Activated T-cell treated with anti-CD3 and anti-CD28 coated beads for 48 hours (primary cell): Measurements from ENCODE around the gene NACC2.
A peak's percentile ranks its signal among the peaks of the same experiment; 100 is the strongest.

Experiments used
- DNase-seq: peaks from one replicate; pipeline ENCODE4 v3.0.0-alpha.2; 2020; ENCODE audit warnings: low read depth

NACC2 gene, protein sequence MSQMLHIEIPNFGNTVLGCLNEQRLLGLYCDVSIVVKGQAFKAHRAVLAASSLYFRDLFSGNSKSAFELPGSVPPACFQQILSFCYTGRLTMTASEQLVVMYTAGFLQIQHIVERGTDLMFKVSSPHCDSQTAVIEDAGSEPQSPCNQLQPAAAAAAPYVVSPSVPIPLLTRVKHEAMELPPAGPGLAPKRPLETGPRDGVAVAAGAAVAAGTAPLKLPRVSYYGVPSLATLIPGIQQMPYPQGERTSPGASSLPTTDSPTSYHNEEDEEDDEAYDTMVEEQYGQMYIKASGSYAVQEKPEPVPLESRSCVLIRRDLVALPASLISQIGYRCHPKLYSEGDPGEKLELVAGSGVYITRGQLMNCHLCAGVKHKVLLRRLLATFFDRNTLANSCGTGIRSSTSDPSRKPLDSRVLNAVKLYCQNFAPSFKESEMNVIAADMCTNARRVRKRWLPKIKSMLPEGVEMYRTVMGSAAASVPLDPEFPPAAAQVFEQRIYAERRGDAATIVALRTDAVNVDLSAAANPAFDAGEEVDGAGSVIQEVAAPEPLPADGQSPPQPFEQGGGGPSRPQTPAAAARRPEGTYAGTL

GRCh38 chr9:136095070-136096058 lies at the start of gene NACC2:
Gene NACC2 (minus strand): TSS chr9:136095289. CDS start chr9:136050521, 44,768 bp downstream.
- no peak for DNase-seq

- no peak for DNase-seq
Observed at GRCh38 chr9:136144450-136144849, 49.4 kb upstream of the NACC2 start.

GRCh38 chr9:136143215-136144001 lies 48.3 kb upstream of the NACC2 start:
- no peak for DNase-seq

DNA sequence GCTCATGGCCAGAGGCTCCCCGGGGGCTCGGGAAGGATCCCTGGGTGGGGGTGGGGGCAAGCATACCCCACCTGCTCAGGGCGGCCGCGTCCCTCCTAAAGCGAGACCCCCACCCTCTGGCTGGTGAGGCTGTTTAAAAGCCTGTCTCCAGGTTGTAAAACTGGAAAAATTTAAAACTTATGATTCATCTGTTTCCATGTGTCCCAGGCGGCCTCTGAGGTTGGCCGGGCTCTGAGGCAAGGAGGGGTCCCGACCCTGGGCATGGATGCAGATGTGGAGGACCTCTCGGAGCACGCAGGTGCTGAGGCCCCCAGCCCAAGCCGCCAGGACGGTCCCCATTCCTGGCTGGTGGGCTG lies 47.7 kb upstream of the NACC2 start:
- DNase-seq = no peak

DNA sequence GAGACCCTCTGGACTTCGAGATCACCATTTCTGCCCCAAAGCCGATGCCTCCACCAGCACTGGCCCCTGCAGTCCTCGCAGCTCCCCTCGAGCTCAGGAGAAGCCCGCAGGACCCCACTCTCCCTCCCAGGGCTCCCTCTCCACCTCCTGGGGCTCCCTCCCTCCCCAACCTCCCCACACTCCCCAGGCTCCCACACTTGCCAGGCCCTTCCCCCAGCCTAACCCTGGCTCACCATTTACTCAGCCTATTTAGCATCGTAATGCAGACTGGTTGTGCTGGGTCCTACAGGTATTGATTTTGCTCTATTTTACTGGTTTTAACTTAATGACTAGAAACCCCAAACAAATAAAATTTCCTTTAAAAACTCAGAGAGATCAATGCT lies 47.3 kb upstream of the NACC2 start:
- no peak for DNase-seq

- DNase-seq = no peak
Observed at GRCh38 chr9:136141682-136142413, 46.8 kb upstream of the NACC2 start.

- no peak for DNase-seq
Observed at GRCh38 chr9:136140966-136141365, 45.9 kb upstream of the NACC2 start.

DNA sequence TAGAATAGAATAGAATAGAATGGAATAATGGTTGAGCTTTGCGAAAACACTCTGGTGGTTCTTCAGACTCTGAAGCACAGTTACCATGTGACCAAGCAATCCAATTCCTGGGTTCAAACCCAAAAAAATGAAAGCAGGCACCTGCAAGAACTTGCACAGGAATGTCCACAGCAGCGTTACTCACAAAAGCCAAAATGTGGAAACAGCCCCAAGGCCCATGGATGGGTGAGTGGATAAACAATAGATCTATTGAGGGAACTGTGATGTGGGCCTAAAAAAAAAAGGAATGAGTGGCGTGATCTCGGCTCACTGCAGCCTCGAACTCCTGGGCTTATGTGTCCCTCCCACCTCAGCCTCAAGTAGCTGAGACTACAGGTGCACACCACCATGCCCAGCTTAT lies 45.0 kb upstream of the NACC2 start:
- DNase-seq = no peak

DNA sequence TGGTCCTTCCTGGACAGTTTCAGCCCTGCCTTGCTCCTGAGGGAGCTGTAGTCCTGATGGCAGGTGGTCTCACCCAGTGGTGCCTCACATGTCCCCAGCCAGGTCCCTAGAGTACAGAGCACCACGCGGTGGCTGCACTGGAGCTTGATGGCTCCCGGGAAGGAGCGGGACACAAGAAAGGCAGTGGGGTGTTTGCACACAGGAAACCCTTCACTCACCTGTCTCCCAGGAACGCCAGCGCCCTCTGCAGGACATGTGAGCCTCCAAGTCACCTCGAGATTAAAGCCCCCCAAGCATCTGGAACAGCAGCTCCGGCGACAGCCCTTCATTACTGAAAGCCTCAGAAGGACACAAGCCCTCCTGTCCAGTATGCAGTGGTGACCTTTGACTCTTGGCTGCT lies 43.5 kb upstream of the NACC2 start:
- peak; percentile 46 for DNase-seq

DNA sequence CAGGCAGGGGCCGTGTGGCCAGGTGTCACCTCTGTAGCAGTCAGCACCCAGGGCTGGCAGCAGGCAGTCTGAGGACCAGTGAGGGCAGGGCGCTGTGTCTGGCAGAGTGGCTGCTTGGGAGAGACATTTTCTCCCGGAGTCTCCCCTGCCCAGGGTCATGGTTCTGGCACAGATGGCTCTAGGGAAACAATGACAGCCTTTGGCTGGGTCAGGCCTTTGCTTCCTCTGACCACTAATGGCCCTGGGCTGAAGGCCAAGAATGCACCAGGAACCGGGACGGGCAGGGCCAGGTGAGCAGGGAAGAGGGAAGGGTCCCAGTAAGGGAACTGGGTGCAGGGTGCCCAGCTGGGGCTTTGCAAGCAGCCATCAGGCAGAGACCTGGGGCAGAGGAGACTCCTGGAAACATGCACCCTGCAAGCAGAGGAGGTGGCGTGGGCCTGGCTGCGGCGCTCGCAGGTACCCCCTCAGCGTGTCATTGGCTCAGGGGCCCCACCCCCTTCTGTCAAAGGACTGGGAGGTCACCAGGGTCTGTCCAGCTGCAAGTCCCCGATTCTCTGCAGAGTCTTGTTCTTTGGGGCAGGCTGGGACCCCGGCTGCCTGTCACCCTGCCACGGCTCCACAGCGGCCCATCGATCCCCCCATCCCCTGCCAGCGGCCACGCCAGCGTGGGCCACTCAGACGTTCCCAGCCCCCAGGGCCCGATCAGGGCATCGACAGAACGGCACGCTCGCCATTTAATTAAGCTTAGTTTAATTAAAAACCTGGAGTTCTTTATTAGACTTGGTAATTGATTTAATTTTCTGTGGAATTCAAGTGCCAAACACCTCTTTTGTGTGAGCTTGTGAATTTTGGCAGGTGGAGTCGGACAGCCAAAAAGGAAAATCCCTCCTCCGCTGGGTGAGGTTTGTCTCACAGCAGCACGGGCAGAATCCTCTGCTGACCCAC lies 42.5 kb upstream of the NACC2 start:
- DNase-seq = no peak

- DNase-seq = no peak
Observed at GRCh38 chr9:136136127-136136925, 41.2 kb upstream of the NACC2 start.

GRCh38 chr9:136135326-136136126 lies 40.4 kb upstream of the NACC2 start:
- DNase-seq = no peak

DNA sequence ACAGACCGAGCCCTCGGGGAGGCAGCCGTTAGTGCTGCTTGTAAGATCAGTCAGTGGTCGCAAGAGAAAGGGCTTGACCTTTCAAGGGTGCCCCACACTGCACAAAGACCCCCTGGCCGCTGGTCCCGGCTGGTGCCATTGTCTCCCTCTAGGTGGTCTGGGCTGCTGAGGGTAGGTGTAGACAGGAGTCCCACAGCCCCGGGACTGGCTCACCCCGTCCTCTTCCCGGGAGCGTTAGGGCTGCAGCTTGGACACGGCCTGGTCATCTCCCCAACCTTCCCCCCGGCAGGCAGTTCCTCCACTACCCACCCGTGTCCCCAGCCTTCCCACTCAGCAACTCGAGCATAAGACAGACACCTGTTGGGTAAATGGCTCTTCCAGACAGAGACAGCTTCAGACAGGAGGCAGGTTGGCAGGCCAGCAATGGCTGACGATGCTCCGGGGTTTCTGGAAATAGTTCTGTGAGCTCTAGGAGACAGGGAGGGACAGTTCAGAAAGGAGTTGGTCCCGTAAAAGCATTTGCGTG lies 38.9 kb upstream of the NACC2 start:
- no peak for DNase-seq

- DNase-seq = peak; percentile 35
Observed at GRCh38 chr9:136133191-136133958, 38.3 kb upstream of the NACC2 start.

GRCh38 chr9:136132512-136133050 lies 37.5 kb upstream of the NACC2 start:
- DNase-seq = no peak

GRCh38 chr9:136131629-136132511 lies 36.8 kb upstream of the NACC2 start:
- no peak for DNase-seq
